NOMO-1 treated with dmso at 0.1 percent for 144 hours (cell line): ENCODE measurements around the gene PTPRR.

Experiments used
- DNase-seq: peaks from one replicate; lab custom pipeline; 2025; ENCODE audit not compliant: unreplicated experiment; lab: John Stamatoyannopoulos, UW

The PTPRR gene

DNA sequence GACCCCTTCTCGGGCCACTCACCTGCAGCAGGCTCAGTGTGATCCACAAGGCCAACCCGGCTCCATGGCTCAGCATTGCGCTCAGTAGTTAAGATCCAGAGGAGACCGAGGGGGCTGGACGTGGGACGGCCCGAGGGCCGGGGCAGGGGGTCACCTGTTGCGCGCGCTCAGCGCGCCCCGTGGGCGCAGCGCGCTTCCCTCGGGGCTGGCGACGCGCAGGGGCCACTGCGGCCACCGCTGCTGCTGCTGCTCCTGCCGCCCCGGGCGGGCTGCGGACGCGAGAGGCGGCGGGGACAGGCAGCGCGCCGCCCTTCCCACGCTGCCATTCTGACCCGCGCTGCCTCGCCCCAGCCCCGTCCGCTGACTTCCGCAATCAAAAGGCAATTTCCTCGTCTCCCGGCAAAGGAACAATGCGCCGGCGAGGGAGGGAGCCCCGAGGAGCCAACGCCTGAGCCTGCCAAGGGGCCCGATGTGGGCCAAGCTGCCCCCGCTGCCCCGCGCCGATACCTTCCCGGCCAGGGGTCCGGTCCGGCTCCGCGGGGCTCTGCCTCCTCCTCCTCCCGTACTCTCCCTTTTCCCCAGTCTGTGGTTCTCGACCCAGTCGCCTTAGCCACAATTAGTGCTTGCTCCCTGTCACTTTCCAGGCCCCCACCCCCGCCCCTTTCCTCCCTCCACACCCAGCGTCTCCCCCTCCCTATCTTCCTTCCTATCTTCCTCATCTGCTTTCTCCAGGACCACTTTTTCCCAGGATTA is 310.6 kb downstream of the PTPRR start:
- no peak for DNase-seq

DNA sequence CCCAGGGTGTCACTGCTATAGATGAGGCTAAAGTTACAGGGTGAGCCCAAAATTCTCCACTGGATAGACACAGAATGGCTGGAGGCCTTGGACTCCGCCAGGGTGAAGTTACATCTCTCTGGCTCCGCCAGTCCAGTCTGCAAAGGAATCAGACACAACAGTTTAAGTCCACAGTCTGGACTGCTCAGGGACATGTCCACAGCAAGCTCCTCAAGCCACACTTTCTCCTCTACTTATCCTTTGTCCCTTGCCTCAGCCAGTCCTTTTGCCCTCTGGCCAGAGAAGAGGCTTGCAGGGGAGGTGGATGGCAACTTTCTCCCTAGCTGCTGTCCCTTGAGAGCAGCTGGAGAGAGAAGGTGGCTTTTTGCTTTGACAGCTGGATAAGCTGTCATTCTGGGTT is 311.3 kb downstream of the PTPRR start:
- no peak for DNase-seq

DNA sequence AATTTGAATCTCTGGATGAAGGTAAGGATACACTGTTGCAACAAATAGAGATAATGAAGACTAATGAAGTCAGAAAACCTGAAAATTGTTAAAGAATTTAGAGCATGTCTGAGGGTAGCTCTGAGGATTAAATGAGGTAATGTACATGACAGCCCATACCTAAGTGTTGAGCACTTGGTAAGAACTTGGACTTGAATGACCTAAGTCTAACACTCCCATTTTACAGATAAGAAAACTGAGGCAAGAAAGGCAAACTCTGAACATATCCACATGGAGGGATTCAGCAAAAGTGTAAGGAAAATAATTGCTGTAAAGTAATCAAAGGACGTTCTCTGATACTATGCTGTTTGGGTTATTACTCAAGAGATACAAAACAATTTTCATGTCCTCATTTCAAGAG is 312.4 kb downstream of the PTPRR start:
- DNase-seq = no peak

DNA sequence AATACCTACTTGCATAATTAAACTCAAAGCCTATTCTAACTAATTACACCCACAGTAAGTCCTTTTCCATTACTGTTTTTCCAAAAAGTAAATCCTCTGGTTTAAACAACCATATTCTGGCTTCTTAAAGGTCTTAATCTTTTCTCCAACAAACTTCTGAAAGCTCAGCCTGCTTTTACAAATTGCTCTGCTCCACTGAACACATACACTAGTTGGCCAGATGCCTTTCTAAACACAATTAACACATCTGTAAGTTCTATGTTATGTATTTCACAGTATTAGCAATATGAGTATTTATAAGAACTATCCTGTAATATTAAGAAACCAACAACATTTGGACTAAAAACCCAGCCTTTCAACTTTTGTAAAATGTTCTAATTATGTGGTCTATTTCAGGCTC is 313.4 kb downstream of the PTPRR start:
- no peak for DNase-seq

DNA sequence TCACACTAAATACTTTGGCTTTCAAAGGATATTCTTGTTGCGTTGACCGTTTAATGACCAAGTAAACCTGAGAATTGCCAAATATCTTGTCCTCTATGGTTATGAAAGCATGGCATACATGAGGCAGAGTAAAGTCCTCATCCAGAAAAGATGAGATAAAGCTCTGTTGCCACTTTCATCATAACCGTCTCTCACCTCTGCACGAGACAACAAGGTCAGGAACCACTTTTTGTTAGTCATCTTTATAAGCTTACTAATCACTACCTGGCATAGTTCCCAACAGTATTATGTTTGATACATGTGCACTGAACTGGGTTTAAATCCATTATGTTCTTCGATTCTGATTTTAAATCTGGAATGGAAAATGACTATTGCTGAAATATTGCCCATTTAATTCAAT is 314.6 kb downstream of the PTPRR start:
- no peak for DNase-seq

DNA sequence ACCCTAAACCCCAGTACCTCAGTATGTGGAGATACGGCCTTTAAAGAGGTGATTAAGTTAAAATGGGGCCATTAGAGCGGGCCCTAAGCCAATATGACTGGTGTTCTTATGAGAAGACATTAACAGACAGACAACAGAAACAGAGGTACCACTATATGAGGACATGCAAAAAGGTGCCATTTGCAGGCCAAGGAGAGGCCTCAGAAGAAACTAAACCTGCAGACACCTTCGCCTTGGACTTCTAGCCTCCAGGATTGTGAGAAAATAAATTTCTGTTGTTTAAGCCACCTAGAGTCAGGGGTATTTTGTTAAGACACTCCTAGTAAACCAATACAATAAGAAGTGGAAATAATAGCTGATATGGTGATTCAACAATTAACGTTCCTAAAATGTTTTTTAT is 315.9 kb downstream of the PTPRR start:
- DNase-seq = no peak

DNA sequence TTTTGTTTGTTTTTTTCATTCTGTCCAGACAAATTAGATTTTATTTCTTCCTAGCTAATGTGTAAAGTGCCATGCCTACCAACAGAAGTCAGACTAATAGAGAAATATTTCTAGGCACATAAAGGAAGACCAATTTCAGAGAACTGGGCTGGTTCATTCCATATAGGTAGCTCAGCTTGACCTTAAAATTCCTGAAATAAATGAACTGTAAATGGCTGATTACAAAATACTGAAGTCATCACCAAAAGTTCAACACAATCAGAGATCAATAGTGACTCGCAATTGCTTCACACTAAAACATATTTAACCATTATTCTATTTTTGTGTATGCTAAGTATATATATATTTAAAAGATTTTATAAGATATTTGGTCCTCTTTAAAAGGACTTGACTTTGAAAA is 317.5 kb downstream of the PTPRR start:
- no peak for DNase-seq

DNA sequence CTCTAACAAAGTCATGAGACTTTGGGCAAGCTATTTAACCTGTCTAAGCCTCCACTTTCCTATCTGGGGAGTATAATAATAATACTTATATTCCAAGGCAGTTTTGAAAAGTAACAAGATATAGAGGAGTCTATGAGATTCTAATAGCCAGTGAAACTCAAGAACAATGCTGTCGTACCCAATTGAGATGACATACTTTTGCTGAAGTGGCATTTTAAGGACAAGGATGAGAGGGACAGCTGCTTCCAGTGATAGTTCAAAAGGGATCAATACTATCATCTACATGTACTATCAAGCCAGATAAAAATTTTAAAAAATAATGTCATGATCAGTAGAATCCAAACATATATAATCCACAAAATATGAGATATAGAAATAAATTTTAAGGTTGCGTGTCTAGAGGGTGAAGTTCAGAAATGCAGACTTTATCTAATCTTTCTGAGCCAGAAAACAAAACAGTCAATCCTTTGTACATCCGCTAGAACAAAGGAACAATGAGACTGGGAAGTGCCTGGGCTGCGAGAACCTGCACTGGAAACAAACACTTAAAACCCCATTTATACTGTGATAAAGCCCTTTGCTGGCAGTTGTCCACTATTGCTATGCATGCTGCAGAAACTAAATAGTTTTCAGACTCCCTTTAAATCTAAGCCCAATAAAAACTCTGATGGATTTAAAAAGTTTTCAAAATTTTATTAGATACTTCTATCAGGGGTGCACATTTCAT is 321.9 kb downstream of the PTPRR start:
- no peak for DNase-seq

DNA sequence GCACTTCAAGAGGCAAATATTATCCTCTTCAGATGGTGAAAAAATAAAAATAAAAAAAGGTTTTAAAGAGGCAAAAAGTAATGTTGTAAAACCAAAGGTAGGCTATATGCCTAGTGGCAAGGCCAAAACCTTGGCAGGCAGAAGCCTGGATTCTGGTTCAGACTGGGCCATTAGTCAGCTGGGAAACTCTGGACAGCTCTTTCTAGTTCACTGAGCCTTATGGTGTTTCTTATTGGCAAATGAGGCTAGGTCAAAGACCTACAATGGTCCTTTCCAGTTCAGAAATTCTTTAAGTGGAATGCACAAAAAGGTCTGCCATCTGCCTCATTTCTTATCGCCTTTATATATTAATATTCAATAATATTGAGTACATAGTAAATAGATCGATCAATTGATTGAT is 327.9 kb downstream of the PTPRR start:
- no peak for DNase-seq

DNA sequence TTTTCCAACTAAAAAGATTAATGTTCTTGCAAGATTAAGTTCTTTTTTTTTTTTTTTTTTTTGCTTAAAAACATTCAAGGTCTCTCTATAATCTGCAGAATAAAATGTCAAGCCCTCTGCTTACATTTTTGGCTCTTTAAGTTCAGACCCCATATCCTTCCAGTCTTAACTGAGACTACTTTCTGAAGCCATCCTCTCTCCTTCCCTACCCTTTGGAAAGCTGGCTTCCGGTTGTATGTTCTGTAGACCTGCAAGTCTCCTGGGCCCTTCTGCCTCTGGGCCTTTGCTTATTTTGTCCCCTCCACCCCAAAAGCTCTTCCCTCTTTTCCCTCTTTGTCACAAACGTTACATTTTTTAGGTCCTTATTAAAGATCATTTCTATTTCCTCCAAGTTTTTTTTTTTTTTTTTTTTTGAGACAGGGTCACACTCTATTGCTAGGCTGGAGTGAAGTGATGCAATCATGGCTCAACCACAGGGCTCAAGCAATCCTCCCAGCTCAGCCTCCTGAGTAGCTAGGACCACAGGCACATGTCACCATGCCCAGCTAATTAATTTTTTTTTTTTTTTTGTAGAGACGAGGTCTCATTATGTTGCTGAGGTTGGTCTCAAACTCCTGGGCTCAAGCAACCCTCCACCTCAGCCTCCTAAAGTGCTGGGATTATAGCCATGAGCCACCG is 329.9 kb downstream of the PTPRR start:
- no peak for DNase-seq

DNA sequence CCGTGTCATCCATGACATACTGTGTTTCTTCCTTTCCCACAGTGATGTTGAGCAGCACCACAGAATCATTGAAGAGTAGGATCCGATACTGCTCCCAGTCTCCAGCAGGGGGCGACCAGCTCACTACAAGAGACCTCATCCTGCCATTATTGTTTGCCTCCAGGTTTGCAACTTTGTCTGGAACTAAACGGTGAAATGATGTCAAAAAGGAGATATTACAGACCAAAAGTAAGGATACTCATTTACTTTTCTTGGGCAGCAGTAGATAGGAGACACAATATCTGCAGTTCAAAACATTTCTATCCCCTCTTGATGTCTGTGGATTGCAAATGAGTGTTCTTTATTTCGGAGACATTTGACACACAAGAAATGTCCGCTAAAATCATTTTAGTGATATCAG is 330.5 kb downstream of the PTPRR start:
- no peak for DNase-seq
